ENCODE data around the gene HEPH. TPM values are rescaled to one million over a fixed set of nuclear protein-coding genes. Genes with fewer than 3 reads are reported as not detected.

The HEPH gene
- total RNA-seq, 4 donors from 2014 or later, result 0.29 to 1.2 (median 0.80) TPM; not detected in 1

DNA sequence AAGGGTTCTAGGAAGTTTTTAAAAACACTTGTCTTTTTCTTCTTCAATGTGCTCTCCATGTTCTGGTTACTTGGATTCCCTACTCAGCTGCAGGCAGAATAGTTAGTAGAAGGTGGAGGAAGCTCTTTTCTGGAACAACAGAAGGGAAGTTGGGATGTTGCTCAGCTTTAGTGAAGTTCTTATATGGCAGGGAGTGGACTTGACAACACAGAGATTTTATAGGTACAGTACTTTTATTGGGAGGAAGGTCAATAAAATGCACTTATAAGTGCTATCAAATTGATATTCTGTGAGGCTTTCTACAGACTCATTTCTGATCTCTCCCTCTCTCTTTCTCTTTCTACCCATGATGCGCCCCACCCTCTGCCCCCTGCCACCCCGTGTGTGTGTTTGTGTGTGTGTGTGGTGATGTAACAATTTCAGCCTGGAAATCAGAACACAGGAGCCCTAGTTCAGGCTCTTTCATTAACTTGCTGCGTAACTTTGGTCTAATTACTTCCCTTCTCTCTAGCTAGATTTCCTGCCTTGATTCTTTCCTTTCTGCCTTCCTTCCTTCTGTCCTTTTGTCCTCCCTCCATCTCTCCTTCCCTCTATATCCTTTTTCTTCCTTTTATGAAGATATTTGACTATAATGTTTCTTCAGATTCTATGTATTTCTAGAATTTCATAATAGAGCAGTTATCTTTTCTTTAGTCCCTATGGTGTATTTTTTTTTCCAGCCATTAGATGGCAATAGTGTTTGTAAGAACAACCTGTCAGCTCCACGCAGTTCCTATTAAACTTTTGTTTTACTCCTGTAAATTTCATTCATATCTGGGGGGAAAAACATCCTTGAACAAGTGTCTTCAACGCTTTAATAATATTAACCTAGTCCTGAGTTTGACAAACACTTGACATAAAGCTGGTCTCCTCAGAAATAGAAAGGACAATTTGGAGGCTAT is 37.1 kb downstream of the HEPH start:
- no peak for DNase-seq
- H3K36me3 ChIP-seq, result no peaks in the 10 kb centered on the region
- H3K27me3 ChIP-seq, result no peaks in the 10 kb centered on the region
- TF ChIP-seq CTCF (IDR thresholded peaks at IDR 0.05 in 4 of 5, conservative IDR thresholded peaks at IDR 0.05 in 1 of 5) (no peak), POLR2A (IDR thresholded peaks at IDR 0.05) (no peak)
- no peak for ATAC-seq
- no peak overlapping the region for H3K4me3 ChIP-seq
- H3K9me3 ChIP-seq, result no peaks in the 10 kb centered on the region
- no peak overlapping the region for H3K27ac ChIP-seq
- intact Hi-C loops (cut with DNase I; ENCODE audit: low total_unique reads) (loop anchor here (5.0 kb wide), 1 partner anchor 526 kb away; no protein-coding TSS in a partner anchor), in situ Hi-C loops (cut with MboI; ENCODE audit: low sequenced_read_pairs in 4 of 4) (no loop called here)
- no peaks in the 10 kb centered on the region for H3K4me1 ChIP-seq

- intact Hi-C loops (cut with DNase I; ENCODE audit: low total_unique reads), result loop anchor here (5.0 kb wide), 1 partner anchor 524 kb away; no protein-coding TSS in a partner anchor
These were observed 39.1 kb downstream of the HEPH start for GRCh38 chrX:66203114-66203513.

GRCh38 chrX:66221856-66222255 is 57.8 kb downstream of the HEPH start:
- intact Hi-C loops (cut with DNase I; ENCODE audit: low total_unique reads) (no loop called here), in situ Hi-C loops (cut with MboI; ENCODE audit: low sequenced_read_pairs in 4 of 4) (no loop called here)
- H3K27ac ChIP-seq, result no peak overlapping the region
- TF ChIP-seq POLR2A (IDR thresholded peaks at IDR 0.05) (no peak), CTCF (IDR thresholded peaks at IDR 0.05 in 4 of 5, conservative IDR thresholded peaks at IDR 0.05 in 1 of 5) (no peak)
- H3K9me3 ChIP-seq, result no peaks in the 10 kb centered on the region
- H3K27me3 ChIP-seq, result no peaks in the 10 kb centered on the region
- DNase-seq (no peak), ATAC-seq (no peak)
- H3K4me3 ChIP-seq, result no peak overlapping the region
- H3K4me1 ChIP-seq, result no peaks in the 10 kb centered on the region
- H3K36me3 ChIP-seq, result no peaks in the 10 kb centered on the region

More at GRCh38 chrX:66203114-66203513, 39.1 kb downstream of the HEPH start:
- ATAC-seq (no peak), DNase-seq (no peak)
- no peak overlapping the region for H3K27ac ChIP-seq
- H3K27me3 ChIP-seq, result no peaks in the 10 kb centered on the region
- no peak overlapping the region for H3K4me3 ChIP-seq
- H3K4me1 ChIP-seq, result no peaks in the 10 kb centered on the region
- H3K9me3 ChIP-seq, result no peaks in the 10 kb centered on the region
- in situ Hi-C loops (cut with MboI; ENCODE audit: low sequenced_read_pairs in 4 of 4), result no loop called here
- no peaks in the 10 kb centered on the region for H3K36me3 ChIP-seq
- TF ChIP-seq POLR2A (IDR thresholded peaks at IDR 0.05) (no peak), CTCF (IDR thresholded peaks at IDR 0.05 in 4 of 5, conservative IDR thresholded peaks at IDR 0.05 in 1 of 5) (no peak)

- intact Hi-C loops (cut with DNase I; ENCODE audit: low total_unique reads) (no loop called here), in situ Hi-C loops (cut with MboI; ENCODE audit: low sequenced_read_pairs in 4 of 4) (no loop called here)
- no peaks in the 10 kb centered on the region for H3K4me1 ChIP-seq
- DNase-seq (no peak), ATAC-seq (no peak)
- no peaks in the 10 kb centered on the region for H3K27me3 ChIP-seq
- H3K4me3 ChIP-seq, result no peak overlapping the region
- H3K27ac ChIP-seq, result no peak overlapping the region
- no peaks in the 10 kb centered on the region for H3K36me3 ChIP-seq
- peaks cover 0 to 8% (median 0%) of the 10 kb centered on the region in 3 donors for H3K9me3 ChIP-seq
- no peak for TF ChIP-seq CTCF (IDR thresholded peaks at IDR 0.05 in 4 of 5, conservative IDR thresholded peaks at IDR 0.05 in 1 of 5)
These were observed 68.2 kb downstream of the HEPH start for GRCh38 chrX:66232296-66232695.
